ENCODE results near the gene BHLHE41.

The BHLHE41 gene

GRCh38 chr12:26096036-26096435, 28.8 kb downstream of the BHLHE41 start:
- no peak overlapping the region for H3K4me3 ChIP-seq (ENCODE audit: low read depth, low read length)
- TF ChIP-seq, protein P1, sequence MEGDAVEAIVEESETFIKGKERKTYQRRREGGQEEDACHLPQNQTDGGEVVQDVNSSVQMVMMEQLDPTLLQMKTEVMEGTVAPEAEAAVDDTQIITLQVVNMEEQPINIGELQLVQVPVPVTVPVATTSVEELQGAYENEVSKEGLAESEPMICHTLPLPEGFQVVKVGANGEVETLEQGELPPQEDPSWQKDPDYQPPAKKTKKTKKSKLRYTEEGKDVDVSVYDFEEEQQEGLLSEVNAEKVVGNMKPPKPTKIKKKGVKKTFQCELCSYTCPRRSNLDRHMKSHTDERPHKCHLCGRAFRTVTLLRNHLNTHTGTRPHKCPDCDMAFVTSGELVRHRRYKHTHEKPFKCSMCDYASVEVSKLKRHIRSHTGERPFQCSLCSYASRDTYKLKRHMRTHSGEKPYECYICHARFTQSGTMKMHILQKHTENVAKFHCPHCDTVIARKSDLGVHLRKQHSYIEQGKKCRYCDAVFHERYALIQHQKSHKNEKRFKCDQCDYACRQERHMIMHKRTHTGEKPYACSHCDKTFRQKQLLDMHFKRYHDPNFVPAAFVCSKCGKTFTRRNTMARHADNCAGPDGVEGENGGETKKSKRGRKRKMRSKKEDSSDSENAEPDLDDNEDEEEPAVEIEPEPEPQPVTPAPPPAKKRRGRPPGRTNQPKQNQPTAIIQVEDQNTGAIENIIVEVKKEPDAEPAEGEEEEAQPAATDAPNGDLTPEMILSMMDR (IDR thresholded peaks at IDR 0.05; ENCODE audit: low read depth, low read length, missing control alignments): no peak
- no peak for DNase-seq (ENCODE audit: low read depth)

DNA sequence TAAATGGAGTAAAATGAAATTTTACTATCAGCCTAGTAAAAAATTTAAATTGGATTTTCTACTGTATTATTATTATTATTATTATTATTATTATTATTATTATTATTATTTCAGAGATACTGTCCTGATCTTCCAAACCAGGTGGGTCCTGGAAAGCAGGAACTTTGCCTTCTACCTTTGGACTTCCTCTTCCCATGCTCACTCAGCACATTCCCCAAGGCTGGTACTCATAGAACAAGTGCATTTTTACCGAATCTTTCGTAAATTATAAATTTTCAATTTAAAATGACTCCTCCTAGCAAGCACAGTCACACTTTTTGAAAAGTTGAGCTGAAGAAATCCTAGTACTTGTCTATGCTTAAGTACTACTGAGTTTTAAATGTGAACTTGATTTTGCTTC, 29.7 kb downstream of the BHLHE41 start:
- no peak overlapping the region for H3K4me3 ChIP-seq (ENCODE audit: low read depth, low read length)
- DNase-seq (ENCODE audit: low read depth): no peak
- TF ChIP-seq, protein P1 (IDR thresholded peaks at IDR 0.05; ENCODE audit: low read depth, low read length, missing control alignments): no peak

DNA sequence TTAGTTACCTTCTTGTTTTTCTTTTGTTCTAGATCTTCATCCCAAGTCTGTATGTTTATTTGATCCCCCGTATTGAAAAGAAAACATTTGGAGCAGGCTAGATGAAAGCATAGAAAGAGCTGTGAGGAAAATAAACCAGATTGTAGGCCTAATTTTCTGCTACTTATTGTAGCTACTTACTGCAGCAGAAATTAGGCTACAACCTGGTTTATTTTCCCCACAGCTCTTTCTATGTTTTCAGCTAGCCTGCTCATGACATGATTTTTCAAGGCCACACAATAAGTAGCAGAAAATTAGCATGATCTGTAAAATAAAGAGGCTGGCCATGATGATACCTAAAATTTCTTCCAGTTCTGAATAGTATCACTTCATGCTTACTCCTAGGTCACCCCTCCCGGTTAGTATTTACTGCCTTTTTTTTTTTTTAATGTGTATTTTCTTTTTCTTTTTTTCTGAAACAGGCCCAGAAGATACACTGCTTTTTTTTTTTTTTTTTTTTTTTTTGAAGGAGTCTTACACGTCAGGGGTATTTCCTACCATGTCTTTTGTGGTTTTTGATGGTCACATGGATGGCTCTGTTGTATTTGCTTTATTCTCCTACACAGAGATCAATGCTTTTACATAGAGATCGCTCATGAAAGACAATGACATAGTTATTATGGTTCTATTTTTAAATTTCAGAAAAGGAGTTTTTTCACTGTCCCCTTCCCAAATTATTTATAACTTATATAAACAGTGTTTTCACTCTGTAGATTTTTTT, 32.3 kb downstream of the BHLHE41 start:
- H3K4me3 ChIP-seq (ENCODE audit: low read depth, low read length): no peak overlapping the region
- TF ChIP-seq, protein P1 (IDR thresholded peaks at IDR 0.05; ENCODE audit: low read depth, low read length, missing control alignments): no peak
- no peak for DNase-seq (ENCODE audit: low read depth)

- TF ChIP-seq, protein P1 (IDR thresholded peaks at IDR 0.05; ENCODE audit: low read depth, low read length, missing control alignments): no peak
- DNase-seq (ENCODE audit: low read depth): no peak
- no peak overlapping the region for H3K4me3 ChIP-seq (ENCODE audit: low read depth, low read length)
Observed at GRCh38 chr12:26091822-26092221, 33.0 kb downstream of the BHLHE41 start.

GRCh38 chr12:26090836-26091510, 33.9 kb downstream of the BHLHE41 start:
- TF ChIP-seq, protein P1 (IDR thresholded peaks at IDR 0.05; ENCODE audit: low read depth, low read length, missing control alignments): no peak
- no peak for DNase-seq (ENCODE audit: low read depth)
- H3K4me3 ChIP-seq (ENCODE audit: low read depth, low read length): no peak overlapping the region

DNA sequence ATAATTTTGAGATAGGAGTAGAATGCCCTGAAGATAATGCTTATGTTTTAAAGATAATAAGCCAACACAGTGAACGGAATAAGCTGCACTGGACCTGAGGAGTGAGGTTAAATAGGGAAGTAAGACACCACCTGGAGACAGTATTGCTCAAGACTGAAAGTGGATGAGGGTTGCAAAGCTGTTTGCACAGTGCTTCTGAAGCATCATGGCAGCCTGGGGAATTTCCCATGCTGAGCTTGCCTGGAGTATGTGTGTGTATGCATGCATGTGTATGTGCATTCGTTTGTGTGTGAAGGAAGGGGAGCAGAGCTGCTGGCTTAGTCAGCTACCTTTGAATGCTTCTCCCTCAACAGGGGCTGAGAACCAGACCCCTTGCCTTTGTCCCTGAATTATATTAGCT, 35.8 kb downstream of the BHLHE41 start:
- DNase-seq (ENCODE audit: low read depth): peak; percentile 74
- no peak overlapping the region for H3K4me3 ChIP-seq (ENCODE audit: low read depth, low read length)
- TF ChIP-seq, protein P1 (IDR thresholded peaks at IDR 0.05; ENCODE audit: low read depth, low read length, missing control alignments): no peak

Measured in GM12864 (cell line).